GM18505 (cell line): ENCODE measurements around the gene CHPF2.
A peak's percentile ranks its signal among the peaks of the same experiment; 100 is the strongest.

Experiments used
- ATAC-seq: cut with Tn5 transposase; IDR thresholded peaks from one replicate; pipeline ENCODE4 v1.9.1; 2021; ENCODE audit not compliant: unreplicated experiment
- POLR2A ChIP-seq: IDR thresholded peaks from 4 replicates; pipeline ENCODE4 v1.6.1; 2011; ENCODE audit warnings: borderline replicate concordance; ENCODE audit not compliant: insufficient read depth, insufficient read length; ENCODE audit errors: extremely low read depth

CHPF2 gene

GRCh38 chr7:151232091-151232916 is at the start of gene CHPF2:
Gene CHPF2, plus strand, starts transcription at chr7:151232483. Its CDS starts 1,529 bp downstream, at chr7:151234012.
- ATAC-seq = peak; percentile 95
- peak; percentile 94 for TF ChIP-seq POLR2A

- no peak for TF ChIP-seq POLR2A
- no peak for ATAC-seq
Observed at GRCh38 chr7:151185762-151186639, 46.3 kb upstream of the CHPF2 start.

- ATAC-seq = no peak
Observed at GRCh38 chr7:151186640-151187408, 45.5 kb upstream of the CHPF2 start, which contains the start of gene ASB10. Gene ASB10, minus strand, starts transcription at chr7:151187250. Its CDS starts 120 bp downstream, at chr7:151187130.

GRCh38 chr7:151187409-151188251 is 44.7 kb upstream of the CHPF2 start:
- TF ChIP-seq POLR2A = no peak
- ATAC-seq = no peak

More at GRCh38 chr7:151186640-151187408, 45.5 kb upstream of the CHPF2 start, which contains the start of gene ASB10:
- TF ChIP-seq POLR2A = no peak

- no peak for TF ChIP-seq POLR2A
- ATAC-seq = no peak
Observed at GRCh38 chr7:151188252-151188542, 44.1 kb upstream of the CHPF2 start.

GRCh38 chr7:151189038-151189437 is 43.2 kb upstream of the CHPF2 start:
- no peak for ATAC-seq
- no peak for TF ChIP-seq POLR2A

GRCh38 chr7:151191544-151191943 is 40.7 kb upstream of the CHPF2 start:
- TF ChIP-seq POLR2A = no peak
- ATAC-seq = no peak

GRCh38 chr7:151192002-151192539 is 40.2 kb upstream of the CHPF2 start:
- no peak for ATAC-seq
- TF ChIP-seq POLR2A = no peak

- TF ChIP-seq POLR2A = no peak
- no peak for ATAC-seq
Observed at GRCh38 chr7:151193203-151193978, 38.9 kb upstream of the CHPF2 start.

- no peak for ATAC-seq
- TF ChIP-seq POLR2A = no peak
Observed at GRCh38 chr7:151194188-151194587, 38.1 kb upstream of the CHPF2 start.

GRCh38 chr7:151195616-151196450 is 36.5 kb upstream of the CHPF2 start:
- no peak for ATAC-seq
- TF ChIP-seq POLR2A = no peak

GRCh38 chr7:151197932-151198331 is 34.4 kb upstream of the CHPF2 start:
- ATAC-seq = no peak
- TF ChIP-seq POLR2A = no peak
